ENCODE measurements around the gene HOTAIR. TPM values are rescaled to one million over a fixed set of nuclear protein-coding genes. Genes with fewer than 3 reads are reported as not detected.

Gene HOTAIR
- polyA plus RNA-seq, 3 donors from 2014 or later, result not detected

DNA sequence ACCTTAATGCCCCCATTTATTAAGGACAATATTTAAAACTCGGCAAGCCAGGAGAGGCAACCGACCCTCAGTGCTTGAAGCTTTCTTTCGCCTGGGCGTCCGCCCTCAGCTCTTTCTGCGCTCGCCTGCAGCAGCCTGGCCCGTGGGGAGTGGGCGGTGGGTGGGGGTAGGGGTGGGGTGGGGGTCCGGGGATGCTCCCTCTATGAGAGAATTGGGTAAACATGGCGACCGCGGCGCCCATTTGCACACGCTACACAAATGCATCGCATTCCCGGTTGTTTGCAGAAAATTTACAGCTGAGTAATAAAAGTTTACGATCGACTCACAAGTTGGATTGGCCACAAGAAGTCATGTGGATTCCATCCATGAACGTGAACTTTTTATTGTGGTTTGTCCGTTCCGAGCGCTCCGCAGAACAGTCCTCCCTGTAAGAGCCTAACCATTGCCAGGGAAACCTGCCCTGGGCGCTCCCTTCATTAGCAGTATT is 41.8 kb upstream of the HOTAIR start:
- DNase-seq, result no peak
- peaks cover 26 to 57% (median 55%) of the 10 kb centered on the region in 3 donors for H3K27me3 Mint-ChIP-seq (ENCODE audit: low read depth in 3 of 3)
- no peaks in the 10 kb centered on the region for H3K36me3 Mint-ChIP-seq
- H3K4me1 Mint-ChIP-seq, result peaks cover 22 to 30% of the 10 kb centered on the region in 2 donors
- H3K27ac Mint-ChIP-seq, result no peak overlapping the region
- peak overlapping the region in 4 of 5 donors; percentile 13 to 49 (median 40) for H3K4me3 Mint-ChIP-seq
- H3K9me3 Mint-ChIP-seq, result peaks cover 0 to 2% (median 0%) of the 10 kb centered on the region in 6 donors

DNA sequence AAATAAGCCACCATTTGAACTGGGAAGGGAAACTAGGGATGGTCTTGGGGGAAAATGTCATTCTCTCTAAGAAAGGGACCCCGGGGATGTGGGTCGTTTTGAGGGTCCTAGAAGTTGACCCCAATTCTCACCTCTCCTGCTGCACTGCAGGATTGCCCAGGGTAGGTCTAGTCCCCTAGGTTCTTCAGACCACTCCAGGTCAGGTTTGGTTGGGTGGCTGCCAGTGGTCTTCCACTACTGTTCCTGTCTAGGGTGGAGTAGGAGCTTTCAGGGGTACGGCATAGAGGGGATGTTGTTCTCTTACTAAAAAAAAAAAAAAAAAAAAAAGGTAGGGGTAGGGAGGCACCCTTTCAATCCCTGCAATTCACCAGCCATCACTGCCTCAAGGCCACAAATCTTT is 41.3 kb upstream of the HOTAIR start:
- DNase-seq, result no peak
- Mint-ChIP-seq H3K36me3 (no peaks in the 10 kb centered on the region), H3K27me3 (ENCODE audit: low read depth in 3 of 3) (peaks cover 30 to 62% (median 58%) of the 10 kb centered on the region in 3 donors), H3K9me3 (peaks cover 0 to 2% (median 0%) of the 10 kb centered on the region in 6 donors), H3K4me1 (peaks cover 23 to 35% of the 10 kb centered on the region in 2 donors), H3K27ac (no peak overlapping the region), H3K4me3 (peak overlapping the region in 3 of 5 donors; percentile 13 to 38 (median 35))

- H3K4me3 Mint-ChIP-seq, result peak overlapping the region in 2 of 5 donors; percentile 12 to 35
- DNase-seq, result no peak
- no peaks in the 10 kb centered on the region for H3K36me3 Mint-ChIP-seq
- H3K27ac Mint-ChIP-seq, result peak overlapping the region in 1 of 6 donors; percentile 20
- peaks cover 0 to 2% (median 0%) of the 10 kb centered on the region in 6 donors for H3K9me3 Mint-ChIP-seq
- peaks cover 24 to 37% of the 10 kb centered on the region in 2 donors for H3K4me1 Mint-ChIP-seq
- peaks cover 35 to 64% (median 60%) of the 10 kb centered on the region in 3 donors for H3K27me3 Mint-ChIP-seq (ENCODE audit: low read depth in 3 of 3)
Observed at GRCh38 chr12:54015018-54015931, 40.5 kb upstream of the HOTAIR start.

DNA sequence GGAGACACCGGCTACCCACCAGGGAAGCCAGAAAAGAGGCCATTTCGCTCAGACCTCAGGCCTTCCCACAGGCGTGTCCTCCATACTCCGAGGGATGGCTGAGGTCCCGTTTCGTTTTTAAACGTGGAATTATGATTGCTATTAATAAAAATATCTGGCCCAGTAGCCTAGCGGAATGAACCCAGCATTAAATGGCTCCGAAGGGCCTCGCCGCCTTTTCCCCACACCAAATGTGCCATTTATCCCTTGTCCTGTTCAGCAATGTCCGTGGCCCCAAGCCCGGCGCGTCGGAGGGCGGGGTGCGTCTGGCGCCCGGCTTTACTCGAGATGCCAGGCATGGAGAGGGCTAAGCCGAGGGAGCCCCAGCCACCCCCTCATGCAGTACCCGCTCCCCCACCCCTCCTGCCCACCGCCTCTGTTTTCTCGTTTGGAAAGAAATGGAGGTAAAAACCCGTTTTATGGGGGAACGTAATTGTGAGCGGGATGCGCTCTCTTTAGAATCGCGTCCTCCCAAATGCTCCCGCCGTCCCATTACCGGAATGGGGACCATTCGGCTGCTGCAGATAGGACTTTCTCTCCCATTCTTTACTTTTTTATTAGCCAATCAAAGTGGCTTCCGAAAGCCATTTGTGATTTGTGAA is 39.7 kb upstream of the HOTAIR start:
- Mint-ChIP-seq H3K27me3 (ENCODE audit: low read depth in 3 of 3) (peaks cover 39 to 64% (median 63%) of the 10 kb centered on the region in 3 donors), H3K4me3 (peak overlapping the region in 1 of 5 donors; percentile 7), H3K4me1 (peaks cover 24 to 34% of the 10 kb centered on the region in 2 donors), H3K9me3 (peaks cover 0 to 2% (median 0%) of the 10 kb centered on the region in 6 donors), H3K27ac (peak overlapping the region in 1 of 6 donors; percentile 20), H3K36me3 (no peaks in the 10 kb centered on the region)
- DNase-seq, result no peak

- peaks cover 0 to 3% (median 0%) of the 10 kb centered on the region in 6 donors for H3K9me3 Mint-ChIP-seq
- no peaks in the 10 kb centered on the region for H3K36me3 Mint-ChIP-seq
- peak overlapping the region in 1 of 6 donors; percentile 59 for H3K27ac Mint-ChIP-seq
- H3K4me3 Mint-ChIP-seq, result no peak overlapping the region
- peaks cover 44 to 75% (median 75%) of the 10 kb centered on the region in 3 donors for H3K27me3 Mint-ChIP-seq (ENCODE audit: low read depth in 3 of 3)
- peaks cover 22 to 29% of the 10 kb centered on the region in 2 donors for H3K4me1 Mint-ChIP-seq
- no peak for DNase-seq
Observed at GRCh38 chr12:54012631-54013409, 38.1 kb upstream of the HOTAIR start.

- Mint-ChIP-seq H3K4me3 (peak overlapping the region in 1 of 5 donors; percentile 18), H3K27me3 (ENCODE audit: low read depth in 3 of 3) (peaks cover 46 to 77% (median 76%) of the 10 kb centered on the region in 3 donors), H3K36me3 (no peaks in the 10 kb centered on the region), H3K4me1 (peaks cover 15 to 20% of the 10 kb centered on the region in 2 donors), H3K9me3 (peaks cover 0 to 3% (median 0%) of the 10 kb centered on the region in 6 donors), H3K27ac (no peak overlapping the region)
- DNase-seq, result no peak
Observed at GRCh38 chr12:54011665-54012532, 37.1 kb upstream of the HOTAIR start.

DNA sequence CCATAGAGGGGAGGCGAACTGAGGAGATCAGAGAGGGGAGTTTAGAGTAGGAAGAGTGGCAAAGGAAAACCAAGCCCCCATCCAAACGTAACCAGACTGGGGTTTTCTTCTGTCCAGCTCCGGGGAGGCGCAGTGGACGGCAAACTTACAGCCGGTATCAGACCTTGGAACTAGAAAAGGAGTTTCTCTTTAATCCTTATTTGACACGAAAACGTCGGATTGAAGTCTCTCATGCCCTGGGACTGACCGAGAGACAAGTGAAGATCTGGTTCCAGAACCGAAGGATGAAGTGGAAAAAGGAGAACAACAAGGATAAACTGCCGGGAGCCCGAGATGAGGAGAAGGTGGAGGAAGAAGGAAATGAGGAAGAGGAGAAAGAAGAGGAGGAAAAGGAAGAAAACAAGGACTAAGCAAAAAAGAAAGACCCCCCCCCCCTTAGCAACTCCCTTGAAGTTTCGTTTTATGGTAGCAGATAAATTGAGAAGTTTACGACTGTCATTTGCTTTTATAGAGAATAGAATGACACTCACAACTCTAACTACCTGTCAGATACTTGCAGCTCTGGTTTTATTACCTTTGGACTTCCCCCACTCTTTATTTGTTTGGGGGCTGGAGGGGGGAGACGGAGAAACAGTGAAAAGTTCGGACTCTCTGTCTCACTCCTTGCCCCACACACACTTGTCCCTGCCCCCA is 36.4 kb upstream of the HOTAIR start:
- Mint-ChIP-seq H3K9me3 (peaks cover 0 to 3% (median 0%) of the 10 kb centered on the region in 6 donors), H3K4me3 (peak overlapping the region in 2 of 5 donors; percentile 27 to 46), H3K4me1 (peaks cover 18 to 25% of the 10 kb centered on the region in 2 donors), H3K27ac (no peak overlapping the region), H3K36me3 (no peaks in the 10 kb centered on the region), H3K27me3 (ENCODE audit: low read depth in 3 of 3) (peaks cover 48 to 80% (median 75%) of the 10 kb centered on the region in 3 donors)
- no peak for DNase-seq

- H3K4me1 Mint-ChIP-seq, result peaks cover 19 to 33% of the 10 kb centered on the region in 2 donors
- H3K27ac Mint-ChIP-seq, result no peak overlapping the region
- H3K27me3 Mint-ChIP-seq (ENCODE audit: low read depth in 3 of 3), result peaks cover 50 to 80% (median 73%) of the 10 kb centered on the region in 3 donors
- H3K9me3 Mint-ChIP-seq, result peaks cover 0 to 3% (median 0%) of the 10 kb centered on the region in 6 donors
- H3K4me3 Mint-ChIP-seq, result peak overlapping the region in 2 of 5 donors; percentile 29 to 46
- DNase-seq, result no peak
- H3K36me3 Mint-ChIP-seq, result no peaks in the 10 kb centered on the region
Observed at GRCh38 chr12:54010053-54010971, 35.6 kb upstream of the HOTAIR start.

DNA sequence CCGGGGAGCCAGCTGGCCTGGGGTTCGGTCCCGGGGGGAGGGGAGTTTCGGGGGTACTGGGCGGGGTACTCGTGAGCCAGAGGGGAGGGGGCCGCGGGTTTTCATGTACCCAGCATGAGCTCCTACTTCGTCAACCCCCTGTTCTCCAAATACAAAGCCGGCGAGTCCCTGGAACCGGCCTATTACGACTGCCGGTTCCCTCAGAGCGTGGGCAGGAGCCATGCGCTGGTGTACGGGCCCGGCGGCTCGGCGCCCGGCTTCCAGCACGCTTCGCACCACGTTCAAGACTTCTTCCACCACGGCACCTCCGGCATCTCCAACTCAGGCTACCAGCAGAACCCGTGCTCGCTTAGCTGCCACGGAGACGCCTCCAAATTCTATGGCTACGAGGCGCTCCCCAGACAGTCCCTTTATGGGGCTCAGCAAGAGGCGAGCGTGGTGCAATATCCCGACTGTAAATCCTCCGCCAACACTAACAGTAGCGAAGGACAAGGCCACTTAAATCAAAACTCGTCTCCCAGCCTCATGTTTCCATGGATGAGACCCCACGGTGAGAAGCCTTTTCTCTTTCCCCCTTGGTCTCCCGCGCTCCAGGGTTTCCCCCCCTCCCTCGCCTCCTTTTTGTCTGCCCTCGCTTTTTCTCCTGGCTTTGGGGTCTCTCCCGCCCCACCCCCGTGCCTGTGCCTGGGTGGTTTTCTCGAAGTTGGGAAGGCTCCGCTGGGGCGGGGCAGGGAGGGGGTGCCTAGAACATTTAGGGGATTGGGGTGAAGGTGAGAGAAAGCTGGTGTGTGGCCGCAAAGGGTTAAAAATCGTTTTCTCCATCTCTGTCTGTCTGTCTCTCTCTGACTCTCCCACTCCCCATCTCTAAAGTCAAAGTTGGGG is 34.7 kb upstream of the HOTAIR start:
- Mint-ChIP-seq H3K36me3 (no peaks in the 10 kb centered on the region), H3K4me3 (peak overlapping the region; percentile 55 to 65 (median 61)), H3K27ac (peak overlapping the region in 1 of 6 donors; percentile 48), H3K27me3 (ENCODE audit: low read depth in 3 of 3) (peaks cover 44 to 73% (median 72%) of the 10 kb centered on the region in 3 donors), H3K4me1 (peaks cover 14 to 34% of the 10 kb centered on the region in 2 donors), H3K9me3 (peaks cover 0 to 2% (median 0%) of the 10 kb centered on the region in 6 donors)
- peak in 1 of 3 donors; percentile 27 for DNase-seq

DNA sequence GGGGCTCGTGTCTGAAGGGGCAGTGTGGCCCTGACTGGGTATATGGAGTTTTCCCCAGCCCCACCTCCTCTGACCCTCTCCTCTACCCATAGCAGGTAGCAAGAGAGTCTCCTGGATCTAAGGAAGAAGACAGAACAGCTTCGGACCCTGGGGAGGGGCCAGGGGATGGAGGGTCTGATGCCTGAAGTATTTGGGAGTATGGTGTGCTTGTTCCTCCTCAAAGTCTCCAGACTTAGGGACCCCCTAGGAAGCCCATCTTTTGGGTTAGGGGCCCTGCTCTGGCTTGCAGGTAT is 33.5 kb upstream of the HOTAIR start:
- H3K27ac Mint-ChIP-seq, result no peak overlapping the region
- H3K4me3 Mint-ChIP-seq, result peak overlapping the region in 3 of 5 donors; percentile 37 to 40 (median 38)
- peaks cover 14 to 34% of the 10 kb centered on the region in 2 donors for H3K4me1 Mint-ChIP-seq

More for the DNA sequence above, 33.5 kb upstream of the HOTAIR start:
- no peak for DNase-seq
- Mint-ChIP-seq H3K27me3 (ENCODE audit: low read depth in 3 of 3) (peaks cover 46 to 74% (median 72%) of the 10 kb centered on the region in 3 donors), H3K9me3 (peaks cover 0 to 6% (median 0%) of the 10 kb centered on the region in 6 donors), H3K36me3 (no peaks in the 10 kb centered on the region)

All from immature natural killer cell (primary cell).